ENCODE results near the gene ANTXR1. TPM values are rescaled to one million over a fixed set of nuclear protein-coding genes. Genes with fewer than 3 reads are reported as not detected.

Gene ANTXR1
- total RNA-seq, 1 experiment from 2014 or later: 37.3 TPM

DNA sequence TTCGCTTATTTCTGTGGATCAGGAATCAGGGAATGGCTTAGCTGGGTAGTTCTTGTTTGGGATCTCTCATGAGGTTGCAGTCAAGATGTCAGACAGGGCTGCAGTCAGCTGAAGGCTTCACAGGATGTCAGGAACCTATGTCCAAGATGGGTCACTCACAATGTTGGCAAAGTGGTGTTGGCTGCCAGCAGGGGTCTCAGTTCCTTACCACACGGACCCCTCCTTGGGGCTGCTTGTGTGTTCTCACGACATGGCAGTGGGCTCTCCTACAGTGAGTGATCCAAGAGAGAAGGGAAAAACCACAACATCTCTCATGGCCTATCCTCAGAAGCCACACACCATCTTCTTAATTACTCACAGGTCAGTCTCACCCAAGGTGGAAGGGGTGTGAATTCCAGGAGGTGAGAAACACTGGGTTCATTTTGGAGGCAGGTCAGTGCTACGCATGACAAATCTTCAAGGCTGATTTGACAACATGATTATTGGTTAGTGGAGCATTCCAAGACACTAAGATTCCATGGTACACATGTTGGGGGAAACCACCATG is 1.3 kb upstream of the ANTXR1 start:
- Histone ChIP-seq H3K27me3 (ENCODE audit: insufficient read depth, low read length) (no peaks in the 10 kb centered on the region), H3K18ac (ENCODE audit: insufficient read length, low read depth, low read length) (no peak overlapping the region), H4K5ac (ENCODE audit: insufficient read length, low read depth, low read length) (no peak overlapping the region), H3K79me2 (ENCODE audit: insufficient read depth, low read length) (no peaks in the 10 kb centered on the region), H2BK5ac (ENCODE audit: insufficient read length, low read length) (no peak overlapping the region), H2BK15ac (ENCODE audit: low read depth, low read length) (no peak overlapping the region), H2AK5ac (ENCODE audit: insufficient read length, low read length) (no peak overlapping the region), H3K4me2 (ENCODE audit: insufficient read depth, insufficient read length, low read length) (no peak overlapping the region), H3K56ac (ENCODE audit: insufficient read length, low read depth, low read length) (no peak overlapping the region), H3K27ac (ENCODE audit: insufficient read length, low read depth, low read length) (no peak overlapping the region), H4K20me1 (ENCODE audit: control insufficient read depth, insufficient read depth, insufficient read length) (no peaks in the 10 kb centered on the region), H4K91ac (ENCODE audit: insufficient read length, low read depth, low read length) (no peak overlapping the region), H3K4me1 (ENCODE audit: insufficient read depth, low read length) (no peaks in the 10 kb centered on the region), H2BK20ac (ENCODE audit: low read depth, low read length, poor library complexity, severe bottlenecking) (no peak overlapping the region), H2AFZ (ENCODE audit: low read length) (no peak overlapping the region), H3K9ac (ENCODE audit: extremely low read depth, insufficient read length, low read length) (no peak overlapping the region), H3K23ac (ENCODE audit: insufficient read length, low read depth, low read length) (no peak overlapping the region), H2BK120ac (ENCODE audit: low read depth, low read length, poor library complexity, severe bottlenecking) (no peak overlapping the region), H2BK12ac (ENCODE audit: insufficient read length, low read depth, low read length) (no peak overlapping the region), H3K79me1 (ENCODE audit: insufficient read depth, low read depth, low read length, poor library complexity, severe bottlenecking) (no peaks in the 10 kb centered on the region), H3K4ac (ENCODE audit: low read depth, low read length) (no peak overlapping the region), H3K23me2 (ENCODE audit: insufficient read length, low read depth, low read length, poor library complexity, severe bottlenecking) (peaks cover 8% of the 10 kb centered on the region), H4K8ac (replicated peaks; ENCODE audit: insufficient read length, low read depth, low read length) (no peak overlapping the region), H3T11ph (ENCODE audit: low read length) (no peak overlapping the region), H3K14ac (ENCODE audit: insufficient read depth, low read length) (no peak overlapping the region), H3K9me3 (ENCODE audit: control insufficient read depth, low read depth, low read length) (no peaks in the 10 kb centered on the region)
- H3K9me3 Mint-ChIP-seq: no peaks in the 10 kb centered on the region
- TF ChIP-seq, protein P1, sequence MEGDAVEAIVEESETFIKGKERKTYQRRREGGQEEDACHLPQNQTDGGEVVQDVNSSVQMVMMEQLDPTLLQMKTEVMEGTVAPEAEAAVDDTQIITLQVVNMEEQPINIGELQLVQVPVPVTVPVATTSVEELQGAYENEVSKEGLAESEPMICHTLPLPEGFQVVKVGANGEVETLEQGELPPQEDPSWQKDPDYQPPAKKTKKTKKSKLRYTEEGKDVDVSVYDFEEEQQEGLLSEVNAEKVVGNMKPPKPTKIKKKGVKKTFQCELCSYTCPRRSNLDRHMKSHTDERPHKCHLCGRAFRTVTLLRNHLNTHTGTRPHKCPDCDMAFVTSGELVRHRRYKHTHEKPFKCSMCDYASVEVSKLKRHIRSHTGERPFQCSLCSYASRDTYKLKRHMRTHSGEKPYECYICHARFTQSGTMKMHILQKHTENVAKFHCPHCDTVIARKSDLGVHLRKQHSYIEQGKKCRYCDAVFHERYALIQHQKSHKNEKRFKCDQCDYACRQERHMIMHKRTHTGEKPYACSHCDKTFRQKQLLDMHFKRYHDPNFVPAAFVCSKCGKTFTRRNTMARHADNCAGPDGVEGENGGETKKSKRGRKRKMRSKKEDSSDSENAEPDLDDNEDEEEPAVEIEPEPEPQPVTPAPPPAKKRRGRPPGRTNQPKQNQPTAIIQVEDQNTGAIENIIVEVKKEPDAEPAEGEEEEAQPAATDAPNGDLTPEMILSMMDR (conservative IDR thresholded peaks at IDR 0.05): no peak
- no CpG with 5 or more reads among the region's 4 CpGs for WGBS (ENCODE audit: extremely low coverage, insufficient read length, low lambda C conversion rate)
- H3K4me3 Mint-ChIP-seq: peak overlapping the region in 1 of 2 experiments; percentile 98; a peak in 2 of 5 replicates
- DNase-seq: no peak
- peaks cover 40% of the 10 kb centered on the region for H3K27me3 Mint-ChIP-seq (ENCODE audit: low read depth)
- no peak overlapping the region; a peak in 1 of 7 replicates for H3K27ac Mint-ChIP-seq
- peaks cover 15 to 18% of the 10 kb centered on the region in 2 experiments for H3K4me1 Mint-ChIP-seq
- H3K36me3 Mint-ChIP-seq (ENCODE audit: insufficient read depth in 1 of 3, low read depth in 3 of 3): no peaks in the 10 kb centered on the region
